ENCODE results near the gene TLE4. TPM values are rescaled to one million over a fixed set of nuclear protein-coding genes. Genes with fewer than 3 reads are reported as not detected.

The TLE4 gene
- total RNA-seq, 2 donors from 2014 or later: 17.9 to 54.7 TPM

DNA sequence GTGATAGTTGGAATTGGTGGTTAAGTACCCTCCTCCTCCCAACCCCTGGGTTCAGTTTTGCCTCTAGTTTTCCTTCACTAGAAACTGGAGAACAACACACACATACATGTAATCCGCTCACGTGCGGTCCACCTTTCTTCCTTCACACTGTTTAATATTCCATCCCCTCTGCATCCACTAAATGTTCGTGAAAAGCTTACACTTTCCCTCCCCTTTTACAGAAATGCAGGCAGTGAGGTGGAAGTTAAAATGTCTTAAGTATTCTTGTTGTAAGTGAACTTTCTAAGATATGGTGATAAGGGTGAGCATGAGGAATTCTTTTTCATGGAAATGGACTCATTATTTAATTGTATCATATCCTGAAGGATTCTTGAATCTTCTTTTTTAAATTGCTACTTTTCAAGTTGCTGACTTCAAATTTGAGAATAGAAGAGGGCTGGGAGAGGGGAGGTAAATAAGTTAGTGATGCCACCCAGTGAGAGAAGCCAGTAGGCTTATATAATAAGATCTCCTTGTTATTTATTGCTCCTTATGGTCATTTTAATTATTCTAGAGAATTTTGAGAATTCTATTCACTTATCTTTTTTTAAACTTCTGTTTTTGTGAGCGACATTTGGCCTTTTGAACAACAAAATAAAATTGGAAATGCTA is 90.2 kb downstream of the TLE4 start:
- Histone ChIP-seq H3K27ac (no peak overlapping the region), H3K36me3 (replicated peaks in 1 of 2; ENCODE audit: insufficient read depth in 1 of 2, low read depth in 2 of 2) (no peaks in the 10 kb centered on the region), H3K9me3 (no peaks in the 10 kb centered on the region), H3K4me3 (no peak overlapping the region), H3K27me3 (no peaks in the 10 kb centered on the region), H3K4me1 (no peaks in the 10 kb centered on the region)
- 89 to 91% methylated on average over 5 of the region's 5 CpGs for WGBS, 2 donors
- DNase-seq (no peak), ATAC-seq (no peak)
- TF ChIP-seq CTCF (IDR thresholded peaks at IDR 0.05) (no peak), POLR2A (IDR thresholded peaks at IDR 0.05) (no peak)
- intact Hi-C loops (cut with DNase I): no loop called here

GRCh38 chr9:79662537-79662956 is 90.8 kb downstream of the TLE4 start:
- H3K27me3 ChIP-seq: no peaks in the 10 kb centered on the region
- no peaks in the 10 kb centered on the region for H3K9me3 ChIP-seq
- no peaks in the 10 kb centered on the region for H3K4me1 ChIP-seq
- no peak for TF ChIP-seq CTCF (IDR thresholded peaks at IDR 0.05)
- no peak for TF ChIP-seq POLR2A (IDR thresholded peaks at IDR 0.05)
- 48 to 77% methylated on average over 6 of the region's 6 CpGs for WGBS, 2 donors
- H3K27ac ChIP-seq: no peak overlapping the region
- DNase-seq (no peak), ATAC-seq (no peak)
- intact Hi-C loops (cut with DNase I): no loop called here
- no peak overlapping the region for H3K4me3 ChIP-seq
- no peaks in the 10 kb centered on the region for H3K36me3 ChIP-seq (replicated peaks in 1 of 2; ENCODE audit: insufficient read depth in 1 of 2, low read depth in 2 of 2)

- WGBS, 2 donors: 76 to 79% methylated on average over 6 of the region's 6 CpGs
- Histone ChIP-seq H3K4me1 (peaks cover 3% of the 10 kb centered on the region), H3K36me3 (replicated peaks in 1 of 2; ENCODE audit: insufficient read depth in 1 of 2, low read depth in 2 of 2) (no peaks in the 10 kb centered on the region), H3K27me3 (no peaks in the 10 kb centered on the region), H3K27ac (no peak overlapping the region), H3K4me3 (no peak overlapping the region), H3K9me3 (no peaks in the 10 kb centered on the region)
- intact Hi-C loops (cut with DNase I): no loop called here
- no peak for DNase-seq
- ATAC-seq: no peak
- TF ChIP-seq POLR2A (IDR thresholded peaks at IDR 0.05) (no peak), CTCF (IDR thresholded peaks at IDR 0.05) (no peak)
Observed at GRCh38 chr9:79663300-79663699, 91.5 kb downstream of the TLE4 start.

DNA sequence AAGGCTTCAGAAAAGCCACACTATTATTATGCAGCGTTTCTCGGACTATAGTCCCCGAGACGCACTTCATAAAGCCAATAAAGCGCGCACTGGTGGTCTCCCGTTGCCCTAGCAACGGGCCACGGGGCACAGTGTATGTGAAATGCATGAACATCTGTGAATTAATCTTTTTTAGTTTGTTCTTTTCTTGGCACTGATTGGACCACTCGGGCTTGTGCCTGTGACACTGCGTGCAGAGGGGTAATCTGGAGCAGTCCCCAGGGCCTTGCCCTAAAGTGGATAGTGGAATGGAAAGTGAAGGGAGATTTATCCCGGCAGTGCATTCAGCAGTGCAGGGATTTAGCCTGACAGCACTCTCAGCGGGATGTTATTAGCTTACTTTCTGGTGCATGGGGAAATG is 92.1 kb downstream of the TLE4 start:
- Histone ChIP-seq H3K27me3 (no peaks in the 10 kb centered on the region), H3K36me3 (replicated peaks in 1 of 2; ENCODE audit: insufficient read depth in 1 of 2, low read depth in 2 of 2) (no peaks in the 10 kb centered on the region), H3K4me1 (peaks cover 3% of the 10 kb centered on the region), H3K27ac (no peak overlapping the region), H3K4me3 (no peak overlapping the region), H3K9me3 (no peaks in the 10 kb centered on the region)
- WGBS, 2 donors: 80 to 88% methylated on average over 13 of the region's 13 CpGs
- ATAC-seq: no peak
- DNase-seq: no peak
- TF ChIP-seq CTCF (IDR thresholded peaks at IDR 0.05) (no peak), POLR2A (IDR thresholded peaks at IDR 0.05) (no peak)
- intact Hi-C loops (cut with DNase I): no loop called here

DNA sequence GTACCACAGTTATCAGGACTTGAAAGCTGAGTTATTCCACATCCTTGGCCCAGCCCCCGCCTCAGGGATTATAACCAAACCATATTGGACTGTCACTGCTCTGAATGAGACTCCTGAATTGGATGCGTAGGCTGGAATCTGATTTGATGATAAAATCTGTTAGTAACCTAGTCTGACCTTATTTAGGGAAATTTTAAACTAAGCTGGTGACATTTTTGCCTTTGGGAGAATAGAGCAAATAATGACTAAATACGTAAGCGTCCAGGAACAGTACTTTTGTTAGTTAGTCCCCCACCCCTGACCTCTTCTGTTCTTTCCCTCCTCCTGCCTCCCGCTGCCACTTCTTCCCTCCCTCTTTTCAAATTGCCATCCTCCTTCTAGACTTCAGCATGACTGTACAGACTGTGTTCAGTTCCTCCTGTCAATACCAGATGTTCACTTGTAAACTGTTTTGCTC is 92.6 kb downstream of the TLE4 start:
- TF ChIP-seq CTCF (IDR thresholded peaks at IDR 0.05) (no peak), POLR2A (IDR thresholded peaks at IDR 0.05) (no peak)
- DNase-seq: no peak
- no peak for ATAC-seq
- no peak overlapping the region for H3K27ac ChIP-seq
- H3K36me3 ChIP-seq (replicated peaks in 1 of 2; ENCODE audit: insufficient read depth in 1 of 2, low read depth in 2 of 2): no peaks in the 10 kb centered on the region
- H3K4me3 ChIP-seq: no peak overlapping the region
- peaks cover 3% of the 10 kb centered on the region for H3K4me1 ChIP-seq
- 72 to 75% methylated on average over 5 of the region's 5 CpGs for WGBS, 2 donors
- intact Hi-C loops (cut with DNase I): no loop called here
- no peaks in the 10 kb centered on the region for H3K27me3 ChIP-seq
- no peaks in the 10 kb centered on the region for H3K9me3 ChIP-seq
